ENCODE data around the gene NAV3.

Gene NAV3

GRCh38 chr12:78120866-78121560 is 290.3 kb downstream of the NAV3 start:
- in situ Hi-C loops (cut with HindIII; ENCODE audit: low pct_ligation_motif_present, low sequenced_read_pairs) = no loop called here
- H3K4me3 ChIP-seq (ENCODE audit: low read depth, low read length) = no peak overlapping the region
- peak; percentile 17 for DNase-seq
- no peaks in the 10 kb centered on the region for H3K27me3 ChIP-seq (replicated peaks)
- H3K27ac ChIP-seq = no peak overlapping the region
- TF ChIP-seq, protein P1, sequence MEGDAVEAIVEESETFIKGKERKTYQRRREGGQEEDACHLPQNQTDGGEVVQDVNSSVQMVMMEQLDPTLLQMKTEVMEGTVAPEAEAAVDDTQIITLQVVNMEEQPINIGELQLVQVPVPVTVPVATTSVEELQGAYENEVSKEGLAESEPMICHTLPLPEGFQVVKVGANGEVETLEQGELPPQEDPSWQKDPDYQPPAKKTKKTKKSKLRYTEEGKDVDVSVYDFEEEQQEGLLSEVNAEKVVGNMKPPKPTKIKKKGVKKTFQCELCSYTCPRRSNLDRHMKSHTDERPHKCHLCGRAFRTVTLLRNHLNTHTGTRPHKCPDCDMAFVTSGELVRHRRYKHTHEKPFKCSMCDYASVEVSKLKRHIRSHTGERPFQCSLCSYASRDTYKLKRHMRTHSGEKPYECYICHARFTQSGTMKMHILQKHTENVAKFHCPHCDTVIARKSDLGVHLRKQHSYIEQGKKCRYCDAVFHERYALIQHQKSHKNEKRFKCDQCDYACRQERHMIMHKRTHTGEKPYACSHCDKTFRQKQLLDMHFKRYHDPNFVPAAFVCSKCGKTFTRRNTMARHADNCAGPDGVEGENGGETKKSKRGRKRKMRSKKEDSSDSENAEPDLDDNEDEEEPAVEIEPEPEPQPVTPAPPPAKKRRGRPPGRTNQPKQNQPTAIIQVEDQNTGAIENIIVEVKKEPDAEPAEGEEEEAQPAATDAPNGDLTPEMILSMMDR (IDR thresholded peaks at IDR 0.05; ENCODE audit: low read depth, low read length, missing control alignments) = peak; percentile 35
- H3K36me3 ChIP-seq (replicated peaks) = peaks cover 7% of the 10 kb centered on the region

- H3K27ac ChIP-seq = no peak overlapping the region
- peak; percentile 40 for DNase-seq
- TF ChIP-seq, protein P1 (IDR thresholded peaks at IDR 0.05; ENCODE audit: low read depth, low read length, missing control alignments) = no peak
- in situ Hi-C loops (cut with HindIII; ENCODE audit: low pct_ligation_motif_present, low sequenced_read_pairs) = no loop called here
- no peaks in the 10 kb centered on the region for H3K27me3 ChIP-seq (replicated peaks)
- H3K4me3 ChIP-seq (ENCODE audit: low read depth, low read length) = no peak overlapping the region
- peaks cover 7% of the 10 kb centered on the region for H3K36me3 ChIP-seq (replicated peaks)
Observed at GRCh38 chr12:78121969-78122610, 291.4 kb downstream of the NAV3 start.

DNA sequence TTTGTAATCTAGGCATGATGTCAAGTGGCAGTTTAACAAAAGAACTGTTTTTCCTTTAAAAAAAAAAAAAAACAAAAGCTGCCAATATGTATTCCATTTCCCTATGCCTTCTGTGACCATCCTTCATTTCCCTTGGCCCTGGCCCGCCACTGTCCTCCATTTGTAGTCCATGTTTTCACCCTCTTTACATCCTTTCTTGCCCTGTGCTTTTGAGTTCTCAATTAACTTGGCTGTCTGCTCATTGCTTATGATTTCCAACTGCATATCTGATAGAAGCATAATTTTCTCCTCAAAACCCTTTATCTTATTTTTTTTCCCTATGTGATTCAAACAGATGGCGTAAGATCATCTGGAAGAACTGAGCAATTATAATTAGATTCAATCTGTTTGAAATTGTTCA is 297.5 kb downstream of the NAV3 start:
- DNase-seq = no peak
- no peak overlapping the region for H3K27ac ChIP-seq
- in situ Hi-C loops (cut with HindIII; ENCODE audit: low pct_ligation_motif_present, low sequenced_read_pairs) = no loop called here
- TF ChIP-seq, protein P1 (IDR thresholded peaks at IDR 0.05; ENCODE audit: low read depth, low read length, missing control alignments) = no peak
- H3K36me3 ChIP-seq (replicated peaks) = peaks cover 4% of the 10 kb centered on the region
- H3K4me3 ChIP-seq (ENCODE audit: low read depth, low read length) = no peak overlapping the region
- H3K27me3 ChIP-seq (replicated peaks) = no peaks in the 10 kb centered on the region

GRCh38 chr12:78143717-78144116 is 313.0 kb downstream of the NAV3 start:
- no peak overlapping the region for H3K27ac ChIP-seq
- H3K4me3 ChIP-seq (ENCODE audit: low read depth, low read length) = no peak overlapping the region
- TF ChIP-seq, protein P1 (IDR thresholded peaks at IDR 0.05; ENCODE audit: low read depth, low read length, missing control alignments) = no peak
- H3K27me3 ChIP-seq (replicated peaks) = no peaks in the 10 kb centered on the region
- no peak for DNase-seq
- in situ Hi-C loops (cut with HindIII; ENCODE audit: low pct_ligation_motif_present, low sequenced_read_pairs) = no loop called here
- H3K36me3 ChIP-seq (replicated peaks) = peaks cover 6% of the 10 kb centered on the region

- H3K36me3 ChIP-seq (replicated peaks) = peaks cover 3% of the 10 kb centered on the region
- H3K4me3 ChIP-seq (ENCODE audit: low read depth, low read length) = no peak overlapping the region
- no peaks in the 10 kb centered on the region for H3K27me3 ChIP-seq (replicated peaks)
- in situ Hi-C loops (cut with HindIII; ENCODE audit: low pct_ligation_motif_present, low sequenced_read_pairs) = no loop called here
- H3K27ac ChIP-seq = no peak overlapping the region
- TF ChIP-seq, protein P1 (IDR thresholded peaks at IDR 0.05; ENCODE audit: low read depth, low read length, missing control alignments) = no peak
- no peak for DNase-seq
Observed at GRCh38 chr12:78145398-78145797, 314.7 kb downstream of the NAV3 start.
